ENCODE results near the gene KANSL1.

GRCh38 chr17:46129302-46129701 is 63.9 kb downstream of the KANSL1 start:
- no peak for TF ChIP-seq POLR2A (IDR thresholded peaks at IDR 0.05)
- TF ChIP-seq POLR2AphosphoS5 (IDR thresholded peaks at IDR 0.05), result no peak

Measured in gastroesophageal sphincter (tissue), 2 donors.